Heart left ventricle (tissue), 16 donors: ENCODE data around the gene APLP2. TPM values are rescaled to one million over a fixed set of nuclear protein-coding genes. Genes with fewer than 3 reads are reported as not detected.

ENCODE experiments used
- ATAC-seq, 4 donors: fragments of 200-7000 bp; cut with Tn5 transposase; one replicate each; pipeline ENCODE4 v1.9.1; 2020 to 2022; ENCODE audit warnings: moderate library complexity in 4 of 4, mild to moderate bottlenecking in 3 of 4, moderate number of reproducible peaks in 1 of 4
- DNase-seq, 5 donors: peaks; one replicate each; pipeline ENCODE4 v3.0.0-alpha.2; 2020
- H3K27ac ChIP-seq, 12 donors: fragments of 200-600 bp; sonication (generic) in 4 of 12; one replicate each; pipeline versions ENCODE4 v1.5.0 to v1.8.0; 2016 to 2022; ENCODE audit warnings: mild to moderate bottlenecking in 2 of 12
- H3K27me3 ChIP-seq, 9 donors: fragments of 200-600 bp; sonication (generic) in 2 of 9; one replicate each; pipeline versions ENCODE4 v1.5.1 to v1.8.0; 2016 to 2022; ENCODE audit warnings: mild to moderate bottlenecking in 3 of 9
- H3K36me3 ChIP-seq, 9 donors: fragments of 200-600 bp; sonication (generic) in 2 of 9; one replicate each; pipeline versions ENCODE4 v1.5.0 to v1.8.0; 2018 to 2022; ENCODE audit warnings: mild to moderate bottlenecking in 2 of 9
- H3K4me1 ChIP-seq, 12 donors: fragments of 200-600 bp; sonication (generic) in 4 of 12; one replicate each; pipeline versions ENCODE4 v1.5.0 to v1.8.0; 2016 to 2022; ENCODE audit warnings: mild to moderate bottlenecking in 3 of 12
- H3K4me3 ChIP-seq, 12 donors: fragments of 200-600 bp; sonication (generic) in 4 of 12; one replicate each; pipeline versions ENCODE4 v1.5.0 to v1.8.0; 2017 to 2022; ENCODE audit warnings: mild to moderate bottlenecking in 9 of 12, moderate library complexity in 4 of 12
- H3K9me3 ChIP-seq, 12 donors: fragments of 200-600 bp; sonication (generic) in 4 of 12; one replicate each; pipeline versions ENCODE4 v1.5.0 to v1.8.0; 2016 to 2022; ENCODE audit warnings: mild to moderate bottlenecking in 1 of 12
- POLR2A ChIP-seq, 2 donors: fragments of 450-650 bp; IDR thresholded peaks; one replicate each; pipeline ENCODE4 v1.6.1; 2017; ENCODE audit warnings: antibody characterized with exemption in 2 of 2, mild to moderate bottlenecking in 2 of 2, moderate library complexity in 2 of 2
- WGBS, 4 donors: extraction: QIAGEN DNeasy Blood & Tissue Kit in 2 of 4; methylation state at CpG; one replicate each; pipeline versions ENCODE4 v1.1.5 to v1.1.7; 2013 to 2018; 5-methylcytosine and 5-hydroxymethylcytosine counted together
- intact Hi-C, 10 donors: fragments of 100-400 bp; cut with DNase I; formaldehyde crosslinking; loops; one replicate each; pipeline versions ENCODE4 v1.11.1 to v1.14.2; 2022
- polyA plus RNA-seq, 2 donors: library from polyadenylated mRNA; stranded (reverse); fragments of 200-250 nt; gene quantifications; one replicate each; pipeline ENCODE4 v1.2.3, GENCODE V29; 2013
- total RNA-seq, 9 donors: library from RNA; depleted of rRNA in 2 of 9; stranded (reverse); fragments of >200 nt in 2 of 9; fragmentation: NEBNext Ultra II Directional in 3 of 9; extraction: Animal tissue kit (Norgen Biotek cat#: 25700) in 3 of 9; gene quantifications; one replicate each; pipeline versions ENCODE4 v1.1.0 to v1.2.4, GENCODE V29; 2016 to 2023
- TF ChIP-seq, protein P1 (sequence below), 12 donors: fragments of 200-600 bp; sonication (generic) in 4 of 12; IDR thresholded peaks; one replicate each; pipeline versions ENCODE4 v1.5.0 to v1.8.0; 2018 to 2022; ENCODE audit warnings: antibody characterized with exemption in 12 of 12, mild to moderate bottlenecking in 5 of 12
- donor health status: ischemic (EF 13 %, LVEDD 7.1; RV severe dilation, severe dysfunction).
- donor health status: healthy with polysubstance abuse.
- donor health status: DM: no; HTN: yes; CAD: no.
- donor health status: DM: no; HTN: no; CAD: no.
- donor health status: ischemic (EF 25% LVEDD 6.9; RV normal size, moderate dysfunction).
- donor health status: ischemic (EF 25% LVEDD 5.7; RV mildly dilated, moderate dysfunction).
- donor health status: healthy.
- donor health status: DM: yes; HTN: yes; CAD: no.
- donor health status: ischemic (EF 35%, LVEDD 5.7; RV mildly dilated, moderate dysfunction).
- donor health status: nonischemic (EF 11% LVEDD 7.7; RV severe dilation, severe dysfunction).
- donor health status: DM: yes; HTN: yes; CAD: no.
- donor health status: PGD.
- donor health status: ischemic (EF 29% LVEDD 5.4; RV normal size, mild dysfunction).
- donor health status: nonischemic (EF 23%, LVEDD 6.1; RV moderate dilation, normal function).

Gene APLP2
- total and polyA plus RNA-seq, 11 donors = 121 to 423 (median 325) TPM

DNA sequence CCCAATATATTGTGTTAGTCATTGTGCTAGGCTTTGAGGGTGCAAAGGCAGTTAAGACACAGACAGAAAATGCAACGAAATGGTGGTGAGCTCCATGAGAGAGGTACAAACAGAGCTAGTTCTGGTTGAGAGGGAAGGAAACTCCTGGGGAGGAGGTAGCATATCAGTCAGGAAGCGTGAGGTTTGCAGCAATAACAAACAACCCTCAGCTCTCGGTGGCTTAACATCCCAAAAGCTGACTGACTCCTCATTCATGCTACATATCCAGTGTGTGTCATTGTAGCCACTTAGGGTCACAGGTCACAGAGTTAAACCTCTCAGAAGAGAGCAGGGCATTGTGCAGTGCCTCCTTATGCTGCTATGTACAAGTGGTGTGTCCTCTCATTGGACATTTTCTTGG is 88.1 kb downstream of the APLP2 start:
- H3K4me1 ChIP-seq = peaks cover 0 to 41% (median 6%) of the 10 kb centered on the region in 12 donors
- DNase-seq = no peak
- peaks cover 0 to 34% (median 24%) of the 10 kb centered on the region in 9 donors for H3K27me3 ChIP-seq
- TF ChIP-seq, protein P1, sequence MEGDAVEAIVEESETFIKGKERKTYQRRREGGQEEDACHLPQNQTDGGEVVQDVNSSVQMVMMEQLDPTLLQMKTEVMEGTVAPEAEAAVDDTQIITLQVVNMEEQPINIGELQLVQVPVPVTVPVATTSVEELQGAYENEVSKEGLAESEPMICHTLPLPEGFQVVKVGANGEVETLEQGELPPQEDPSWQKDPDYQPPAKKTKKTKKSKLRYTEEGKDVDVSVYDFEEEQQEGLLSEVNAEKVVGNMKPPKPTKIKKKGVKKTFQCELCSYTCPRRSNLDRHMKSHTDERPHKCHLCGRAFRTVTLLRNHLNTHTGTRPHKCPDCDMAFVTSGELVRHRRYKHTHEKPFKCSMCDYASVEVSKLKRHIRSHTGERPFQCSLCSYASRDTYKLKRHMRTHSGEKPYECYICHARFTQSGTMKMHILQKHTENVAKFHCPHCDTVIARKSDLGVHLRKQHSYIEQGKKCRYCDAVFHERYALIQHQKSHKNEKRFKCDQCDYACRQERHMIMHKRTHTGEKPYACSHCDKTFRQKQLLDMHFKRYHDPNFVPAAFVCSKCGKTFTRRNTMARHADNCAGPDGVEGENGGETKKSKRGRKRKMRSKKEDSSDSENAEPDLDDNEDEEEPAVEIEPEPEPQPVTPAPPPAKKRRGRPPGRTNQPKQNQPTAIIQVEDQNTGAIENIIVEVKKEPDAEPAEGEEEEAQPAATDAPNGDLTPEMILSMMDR (IDR thresholded peaks at IDR 0.05) = no peak
- TF ChIP-seq POLR2A (IDR thresholded peaks at IDR 0.05) = no peak
- intact Hi-C loops = no loop called here
- no peak for ATAC-seq
- no peak overlapping the region for H3K27ac ChIP-seq
- no peak overlapping the region for H3K4me3 ChIP-seq
- 84 to 88% (median 86%) methylated on average over 3 of the region's 3 CpGs for WGBS, 4 donors
- no peaks in the 10 kb centered on the region for H3K9me3 ChIP-seq
- no peaks in the 10 kb centered on the region for H3K36me3 ChIP-seq

DNA sequence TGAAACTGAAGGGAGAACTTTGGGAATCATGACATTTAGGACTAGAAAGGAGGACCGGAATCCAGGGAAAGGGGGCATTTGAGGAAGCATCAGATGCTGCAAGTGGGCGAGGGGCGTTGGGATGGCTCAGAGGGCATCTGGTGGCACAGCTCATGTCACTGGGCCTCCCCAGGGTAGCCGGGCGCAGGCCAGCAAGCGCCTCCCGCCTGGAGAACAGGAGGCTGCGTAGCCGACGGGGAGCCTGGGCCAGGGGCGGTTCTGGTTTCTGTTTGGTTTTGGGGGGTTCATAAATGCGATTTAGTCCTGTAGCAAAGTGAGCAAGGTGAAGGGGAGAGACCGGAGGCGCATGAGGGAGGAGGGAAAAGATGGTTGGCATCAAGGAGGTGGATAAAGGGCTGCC is 89.4 kb downstream of the APLP2 start:
- TF ChIP-seq, protein P1 (IDR thresholded peaks at IDR 0.05) = no peak
- no peak for TF ChIP-seq POLR2A (IDR thresholded peaks at IDR 0.05)
- DNase-seq (peak in 1 of 5 donors; percentile 7), ATAC-seq (no peak)
- no peaks in the 10 kb centered on the region for H3K9me3 ChIP-seq
- H3K27ac ChIP-seq = no peak overlapping the region
- intact Hi-C loops = no loop called here
- H3K36me3 ChIP-seq = no peaks in the 10 kb centered on the region
- H3K4me1 ChIP-seq = peaks cover 0 to 54% (median 12%) of the 10 kb centered on the region in 12 donors
- 83 to 93% (median 88%) methylated on average over 14 of the region's 14 CpGs for WGBS, 4 donors
- peaks cover 0 to 34% (median 24%) of the 10 kb centered on the region in 9 donors for H3K27me3 ChIP-seq
- H3K4me3 ChIP-seq = peak overlapping the region in 1 of 12 donors; percentile 59

DNA sequence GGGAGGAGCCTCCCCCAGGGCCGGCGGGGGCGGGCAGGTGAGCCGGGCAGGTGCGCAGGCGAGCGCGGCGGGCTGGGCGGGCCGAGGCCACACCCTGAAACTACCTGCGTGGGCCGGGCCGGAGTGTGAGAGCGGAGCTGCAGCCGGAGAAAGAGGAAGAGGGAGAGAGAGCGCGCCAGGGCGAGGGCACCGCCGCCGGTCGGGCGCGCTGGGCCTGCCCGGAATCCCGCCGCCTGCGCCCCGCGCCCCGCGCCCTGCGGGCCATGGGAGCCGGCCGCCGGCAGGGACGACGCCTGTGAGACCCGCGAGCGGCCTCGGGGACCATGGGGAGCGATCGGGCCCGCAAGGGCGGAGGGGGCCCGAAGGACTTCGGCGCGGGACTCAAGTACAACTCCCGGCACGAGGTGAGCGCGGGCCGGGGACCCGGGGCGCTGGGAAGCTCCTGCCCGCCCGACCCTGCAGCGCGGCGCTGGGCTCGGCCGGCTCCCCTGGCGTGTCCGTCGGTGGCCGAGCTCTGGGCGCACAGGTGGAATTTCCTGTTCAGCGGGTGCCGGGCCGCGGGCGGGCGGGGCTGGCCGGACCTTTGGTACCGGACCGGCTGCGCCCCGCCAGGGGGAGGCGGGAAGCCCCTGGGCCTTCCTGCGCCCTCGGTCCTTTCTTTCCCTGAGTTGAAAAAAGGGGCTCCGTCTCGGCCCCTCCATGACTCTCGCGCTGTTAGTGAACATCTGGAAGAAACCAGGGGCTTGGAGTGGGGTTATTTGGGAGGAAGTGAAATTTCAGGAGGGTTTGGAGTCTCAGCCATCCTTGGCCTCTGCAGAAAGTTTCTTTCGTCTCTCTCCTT is 90.2 kb downstream of the APLP2 start, which contains the start of gene ST14:
ST14 (plus strand) TSS at position 126 of the 841 bp plus-strand sequence; CDS start at position 324, 198 bp downstream.
- DNase-seq (peak in 1 of 5 donors; percentile 22), ATAC-seq (peak in 2 of 4 donors; percentile 38 to 45)
- Histone ChIP-seq H3K9me3 (no peaks in the 10 kb centered on the region), H3K36me3 (no peaks in the 10 kb centered on the region), H3K27me3 (peaks cover 0 to 34% (median 24%) of the 10 kb centered on the region in 9 donors), H3K27ac (no peak within 1 kb of the TSS), H3K4me1 (peaks cover 0 to 59% (median 12%) of the 10 kb centered on the region in 12 donors), H3K4me3 (peak within 1 kb of the TSS; percentile 17 to 59 (median 34))
- no peak for TF ChIP-seq POLR2A (IDR thresholded peaks at IDR 0.05)
- TF ChIP-seq, protein P1 (IDR thresholded peaks at IDR 0.05) = no peak
- 8 to 14% (median 10%) methylated on average over 32 to 89 of the region's 89 CpGs for WGBS, 4 donors
- intact Hi-C loops = no loop called here

DNA sequence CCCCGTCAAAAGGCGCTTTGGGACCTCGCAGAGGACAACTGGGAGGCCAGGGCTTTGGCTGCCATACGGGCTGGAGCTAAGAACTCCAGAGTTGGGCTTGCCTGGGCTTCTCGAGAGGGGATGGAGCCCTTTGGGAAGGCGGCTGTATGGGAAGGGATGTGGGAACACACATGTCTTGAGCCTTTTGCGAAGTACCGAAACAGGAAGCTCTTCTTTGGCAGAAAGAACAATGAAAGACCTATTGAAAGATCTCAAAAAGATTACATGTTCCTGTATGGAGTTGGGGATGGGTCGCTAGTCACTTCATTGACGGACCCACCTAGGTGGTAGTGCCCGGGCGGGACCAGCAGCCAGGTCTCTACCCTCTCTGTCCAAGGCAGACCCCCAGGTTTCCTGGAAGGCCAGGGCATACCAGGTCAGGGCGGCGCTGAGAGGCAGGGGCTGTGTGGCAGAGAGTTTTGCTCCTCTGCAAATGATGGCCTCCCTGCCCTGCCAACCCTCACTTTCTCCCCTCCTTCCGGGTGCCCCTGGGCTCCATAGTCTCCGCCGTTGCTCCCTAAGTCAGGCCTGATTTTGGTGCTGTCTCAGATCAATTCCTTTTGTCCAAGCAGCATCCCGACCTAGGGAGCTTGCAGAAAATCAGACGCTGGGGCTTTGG is 90.9 kb downstream of the APLP2 start:
- no peaks in the 10 kb centered on the region for H3K9me3 ChIP-seq
- ATAC-seq (no peak), DNase-seq (peak in 1 of 5 donors; percentile 14)
- TF ChIP-seq, protein P1 (IDR thresholded peaks at IDR 0.05) = no peak
- WGBS, 4 donors = 66 to 74% (median 71%) methylated on average over 17 to 19 of the region's 19 CpGs
- intact Hi-C loops = no loop called here
- H3K27ac ChIP-seq = no peak overlapping the region
- H3K4me3 ChIP-seq = peak overlapping the region in 9 of 12 donors; percentile 17 to 59 (median 35)
- no peaks in the 10 kb centered on the region for H3K36me3 ChIP-seq
- peaks cover 0 to 57% (median 12%) of the 10 kb centered on the region in 12 donors for H3K4me1 ChIP-seq
- peaks cover 0 to 34% (median 24%) of the 10 kb centered on the region in 9 donors for H3K27me3 ChIP-seq
